Spleen (tissue), 11 donors: Measurements from ENCODE around the gene ABCA9. TPM values are rescaled to one million over a fixed set of nuclear protein-coding genes. Genes with fewer than 3 reads are reported as not detected.
"Not testable (repeated sequence)": the region's sequence is repeated elsewhere in the genome, so short reads cannot be mapped to it uniquely, and the experiment has no call there.

Source experiments
- DNase-seq: peaks from one replicate; pipeline ENCODE4 v3.0.0-alpha.2; 2020
- H3K27ac ChIP-seq, 8 donors: fragments of 200-600 bp; sonication (generic) in 7 of 8; 1 replicate in 4 of 8; 2 replicates in 4 of 8; pipeline versions ENCODE4 v1.5.0 to v1.8.0; 2016 to 2021; ENCODE audit warnings: inconsistent platforms in 4 of 8, mild to moderate bottlenecking in 4 of 8, moderate library complexity in 1 of 8
- H3K27me3 ChIP-seq, 7 donors: fragments of 200-600 bp; sonication (generic) in 6 of 7; replicated peaks in 1 of 7; 1 replicate in 4 of 7; 2 replicates in 3 of 7; pipeline versions ENCODE4 v1.5.0 to v1.8.0; 2016 to 2021; ENCODE audit warnings: inconsistent platforms in 3 of 7, mild to moderate bottlenecking in 1 of 7
- H3K36me3 ChIP-seq, 6 donors: fragments of 200-600 bp; sonication (generic) in 5 of 6; 1 replicate in 4 of 6; 2 replicates in 2 of 6; pipeline versions ENCODE4 v1.5.0 to v1.8.0; 2016 to 2021; ENCODE audit warnings: inconsistent platforms in 2 of 6
- H3K4me1 ChIP-seq, 6 donors: fragments of 200-600 bp; sonication (generic) in 5 of 6; 1 replicate in 3 of 6; 2 replicates in 3 of 6; pipeline versions ENCODE4 v1.5.0 to v1.8.0; 2016 to 2021; ENCODE audit warnings: inconsistent platforms in 3 of 6
- H3K4me3 ChIP-seq, 8 donors: fragments of 200-600 bp; sonication (generic) in 7 of 8; 1 replicate in 4 of 8; 2 replicates in 4 of 8; pipeline versions ENCODE4 v1.5.0 to v1.8.0; 2016 to 2021; ENCODE audit warnings: inconsistent platforms in 4 of 8, mild to moderate bottlenecking in 4 of 8, moderate library complexity in 2 of 8
- H3K9me3 ChIP-seq, 8 donors: fragments of 200-600 bp; sonication (generic) in 7 of 8; 1 replicate in 4 of 8; 2 replicates in 4 of 8; pipeline versions ENCODE4 v1.5.0 to v1.8.0; 2016 to 2021; ENCODE audit warnings: inconsistent platforms in 4 of 8
- CTCF ChIP-seq, 11 experiments: fragments of 200-600 bp in 7 of 11; fragments of 450-650 bp in 4 of 11; sonication (generic) in 4 of 11; IDR thresholded peaks in 8 of 11; conservative IDR thresholded peaks in 3 of 11; 1 replicate in 7 of 11; 2 replicates in 4 of 11; pipeline versions ENCODE4 v1.4.0 to v1.8.0; 2016 to 2021; ENCODE audit warnings: antibody characterized with exemption in 11 of 11, inconsistent platforms in 4 of 11, mild to moderate bottlenecking in 1 of 11
- POLR2A ChIP-seq, 3 donors: fragments of 450-650 bp; IDR thresholded peaks; one replicate each; pipeline ENCODE4 v1.5.1; 2017; ENCODE audit warnings: antibody characterized with exemption in 3 of 3, mild to moderate bottlenecking in 1 of 3
- POLR2AphosphoS5 ChIP-seq, 3 donors: sonication (generic); formaldehyde crosslinking; IDR thresholded peaks; one replicate each; pipeline ENCODE4 v1.5.1; 2017; ENCODE audit warnings: antibody characterized with exemption in 3 of 3
- WGBS, 5 donors: extraction: QIAGEN DNeasy Blood & Tissue Kit in 3 of 5; methylation state at CpG; one replicate each; pipeline versions ENCODE4 v1.1.5 to v1.1.7; 2013 to 2018; 5-methylcytosine and 5-hydroxymethylcytosine counted together
- intact Hi-C: fragments of 100-400 bp; cut with DNase I; formaldehyde crosslinking; loops from one replicate; pipeline ENCODE4 v1.15.0; 2023; ENCODE audit warnings: low total_unique reads
- polyA plus RNA-seq, 3 donors: library from polyadenylated mRNA; stranded (reverse); fragments of 200-250 nt; gene quantifications; one replicate each; pipeline ENCODE4 v1.2.1, GENCODE V29; 2013
- total RNA-seq, 7 donors: library from RNA; depleted of rRNA in 3 of 7; stranded (reverse); fragments of >200 nt in 3 of 7; fragmentation: NEBNext Ultra II Directional in 4 of 7; extraction: Animal tissue kit (Norgen Biotek cat#: 25700) in 4 of 7; gene quantifications; one replicate each; pipeline versions ENCODE4 v1.1.0 to v1.2.1, GENCODE V29; 2016 to 2021
- donor health status: healthy with polysubstance abuse.
- donor health status: DM: no; HTN: no; CAD: no; lungs with moderate emphysema.
- donor health status: DM: no; HTN: no; CAD: no.
- donor health status: Bipolar disorder and iron deficiency.
- donor health status: healthy.
- donor health status: DM: no; HTN: no; CAD: no.
- donor health status: DM: yes; HTN: yes; CAD: no.

The ABCA9 gene
- total and polyA plus RNA-seq, 10 donors = 0.30 to 5.7 (median 1.1) TPM

GRCh38 chr17:69082696-69083095 lies 22.0 kb upstream of the ABCA9 start:
- 93 to 99% (median 98%) methylated on average over 2 of the region's 2 CpGs for WGBS, 5 donors
- TF ChIP-seq POLR2A (IDR thresholded peaks at IDR 0.05) (no peak), POLR2AphosphoS5 (IDR thresholded peaks at IDR 0.05) (no peak), CTCF (IDR thresholded peaks at IDR 0.05 in 8 of 11, conservative IDR thresholded peaks at IDR 0.05 in 3 of 11) (no peak)

GRCh38 chr17:69078864-69079263 lies 18.1 kb upstream of the ABCA9 start:
- intact Hi-C loops = no loop called here
- TF ChIP-seq CTCF (IDR thresholded peaks at IDR 0.05 in 8 of 11, conservative IDR thresholded peaks at IDR 0.05 in 3 of 11) (no peak), POLR2AphosphoS5 (IDR thresholded peaks at IDR 0.05) (no peak), POLR2A (IDR thresholded peaks at IDR 0.05) (no peak)
- H3K9me3 ChIP-seq = peaks cover 0 to 32% (median 16%) of the 10 kb centered on the region in 8 donors
- peaks cover 0 to 10% (median 2%) of the 10 kb centered on the region in 6 donors for H3K36me3 ChIP-seq
- no peak for DNase-seq
- no peak overlapping the region for H3K4me3 ChIP-seq
- H3K4me1 ChIP-seq = no peaks in the 10 kb centered on the region
- no peak overlapping the region for H3K27ac ChIP-seq
- H3K27me3 ChIP-seq = no peaks in the 10 kb centered on the region

More at GRCh38 chr17:69082696-69083095, 22.0 kb upstream of the ABCA9 start:
- no peak for DNase-seq
- Histone ChIP-seq H3K36me3 (peaks cover 0 to 10% (median 2%) of the 10 kb centered on the region in 6 donors), H3K9me3 (peaks cover 0 to 11% (median 6%) of the 10 kb centered on the region in 8 donors), H3K4me1 (no peaks in the 10 kb centered on the region), H3K27ac (no peak overlapping the region), H3K27me3 (no peaks in the 10 kb centered on the region), H3K4me3 (no peak overlapping the region)
- intact Hi-C loops = no loop called here

- no peak for DNase-seq
- intact Hi-C loops = no loop called here
- Histone ChIP-seq H3K36me3 (no peaks in the 10 kb centered on the region), H3K27me3 (no peaks in the 10 kb centered on the region), H3K4me1 (peaks cover 0 to 9% (median 2%) of the 10 kb centered on the region in 6 donors), H3K9me3 (peaks cover 0 to 28% (median 16%) of the 10 kb centered on the region in 8 donors), H3K4me3 (no peak overlapping the region), H3K27ac (no peak overlapping the region)
- no peak for TF ChIP-seq POLR2AphosphoS5 (IDR thresholded peaks at IDR 0.05)
- TF ChIP-seq POLR2A (IDR thresholded peaks at IDR 0.05) = no peak
- no peak for TF ChIP-seq CTCF (IDR thresholded peaks at IDR 0.05 in 8 of 11, conservative IDR thresholded peaks at IDR 0.05 in 3 of 11)
Observed at GRCh38 chr17:69075823-69076222, 15.1 kb upstream of the ABCA9 start.

GRCh38 chr17:69073392-69073791 lies 12.7 kb upstream of the ABCA9 start:
- DNase-seq, H3K36me3 ChIP-seq, H3K4me3 ChIP-seq, intact Hi-C loops, H3K27ac ChIP-seq, H3K27me3 ChIP-seq: not testable (repeated sequence)
- peaks cover 0 to 28% (median 16%) of the 10 kb centered on the region in 8 donors for H3K9me3 ChIP-seq
- peaks cover 0 to 11% (median 2%) of the 10 kb centered on the region in 6 donors for H3K4me1 ChIP-seq

- H3K27me3 ChIP-seq, intact Hi-C loops, H3K4me3 ChIP-seq, DNase-seq, H3K36me3 ChIP-seq, H3K27ac ChIP-seq: not testable (repeated sequence)
- 83 to 97% (median 87%) methylated on average over 1 of the region's 1 CpG for WGBS, 5 donors
- peaks cover 0 to 28% (median 16%) of the 10 kb centered on the region in 8 donors for H3K9me3 ChIP-seq
- H3K4me1 ChIP-seq = peaks cover 0 to 11% (median 2%) of the 10 kb centered on the region in 6 donors
Observed at GRCh38 chr17:69072803-69073256, 12.1 kb upstream of the ABCA9 start.

GRCh38 chr17:69071233-69071586 lies 10.5 kb upstream of the ABCA9 start:
- Histone ChIP-seq H3K9me3 (peaks cover 0 to 25% (median 16%) of the 10 kb centered on the region in 8 donors), H3K27ac (peak overlapping the region in 1 of 8 donors; percentile 0), H3K4me1 (peaks cover 0 to 22% (median 6%) of the 10 kb centered on the region in 6 donors)
- peak; percentile 56 for DNase-seq
- H3K36me3 ChIP-seq, intact Hi-C loops, H3K4me3 ChIP-seq, H3K27me3 ChIP-seq: not testable (repeated sequence)
- 79 to 90% (median 83%) methylated on average over 4 of the region's 4 CpGs for WGBS, 5 donors

- 58 to 63% (median 61%) methylated on average over 9 to 12 of the region's 12 CpGs for WGBS, 5 donors
- Histone ChIP-seq H3K9me3 (peaks cover 0 to 21% (median 14%) of the 10 kb centered on the region in 8 donors), H3K4me1 (peaks cover 0 to 25% (median 6%) of the 10 kb centered on the region in 6 donors), H3K27ac (peak overlapping the region in 1 of 8 donors; percentile 0)
- DNase-seq, intact Hi-C loops, H3K4me3 ChIP-seq, H3K27me3 ChIP-seq, H3K36me3 ChIP-seq: not testable (repeated sequence)
Observed at GRCh38 chr17:69070378-69071232, 9.9 kb upstream of the ABCA9 start.
